HG03575 (cell line): Measurements from ENCODE around the gene HSPB1.

Experiments
- ATAC-seq: cut with Tn5 transposase; IDR thresholded peaks from one replicate; pipeline ENCODE4 v1.9.1; 2021; ENCODE audit not compliant: unreplicated experiment, insufficient number of reproducible peaks, low FRiP score; ENCODE audit errors: extremely low read depth

HSPB1 gene

GRCh38 chr7:76351372-76351771 is 48.9 kb downstream of the HSPB1 start:
- no peak for ATAC-seq

DNA sequence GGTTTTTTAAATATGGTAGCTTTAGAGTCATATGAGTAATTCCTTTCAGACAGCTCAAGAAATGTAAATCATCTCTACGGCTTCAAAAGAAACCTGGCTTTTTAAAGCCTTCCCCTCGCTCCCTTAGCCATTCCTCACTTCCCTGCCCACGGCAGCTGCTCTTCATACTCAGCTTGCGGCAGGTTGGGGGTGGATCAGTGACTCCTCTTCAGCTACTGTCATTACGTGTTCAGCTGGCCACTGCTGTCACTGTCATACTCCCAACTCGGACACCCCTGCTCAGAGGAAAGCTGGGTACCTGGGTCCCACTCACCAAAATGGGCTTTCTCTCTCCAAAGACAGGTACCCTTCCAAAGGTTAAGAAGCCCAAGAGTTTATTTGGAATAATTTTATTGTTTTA is 49.7 kb downstream of the HSPB1 start:
- no peak for ATAC-seq

DNA sequence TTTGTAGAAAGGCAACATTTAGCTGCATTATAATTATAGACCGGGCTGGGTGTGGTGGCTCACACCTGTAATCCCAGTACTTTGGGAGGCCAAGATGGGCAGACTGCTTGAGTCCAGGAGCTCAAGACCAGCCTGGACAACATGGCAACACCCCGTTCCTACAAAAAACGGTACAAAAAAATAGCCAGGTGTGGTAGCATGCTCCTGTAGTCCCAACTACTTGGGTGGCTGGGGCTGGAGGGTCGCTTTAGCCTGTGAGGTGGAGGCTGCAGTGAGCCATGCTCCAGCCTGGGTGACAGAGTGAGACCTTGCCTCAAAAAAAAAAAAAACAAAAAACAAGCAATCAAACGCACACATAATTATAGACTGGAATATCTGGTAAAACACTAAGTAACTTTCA is 51.3 kb downstream of the HSPB1 start:
- ATAC-seq, result no peak
